ENCODE results near the gene ANO10.
"Not testable (repeated sequence)": the region's sequence is repeated elsewhere in the genome, so short reads cannot be mapped to it uniquely, and the experiment has no call there.

- TF ChIP-seq, protein P1, sequence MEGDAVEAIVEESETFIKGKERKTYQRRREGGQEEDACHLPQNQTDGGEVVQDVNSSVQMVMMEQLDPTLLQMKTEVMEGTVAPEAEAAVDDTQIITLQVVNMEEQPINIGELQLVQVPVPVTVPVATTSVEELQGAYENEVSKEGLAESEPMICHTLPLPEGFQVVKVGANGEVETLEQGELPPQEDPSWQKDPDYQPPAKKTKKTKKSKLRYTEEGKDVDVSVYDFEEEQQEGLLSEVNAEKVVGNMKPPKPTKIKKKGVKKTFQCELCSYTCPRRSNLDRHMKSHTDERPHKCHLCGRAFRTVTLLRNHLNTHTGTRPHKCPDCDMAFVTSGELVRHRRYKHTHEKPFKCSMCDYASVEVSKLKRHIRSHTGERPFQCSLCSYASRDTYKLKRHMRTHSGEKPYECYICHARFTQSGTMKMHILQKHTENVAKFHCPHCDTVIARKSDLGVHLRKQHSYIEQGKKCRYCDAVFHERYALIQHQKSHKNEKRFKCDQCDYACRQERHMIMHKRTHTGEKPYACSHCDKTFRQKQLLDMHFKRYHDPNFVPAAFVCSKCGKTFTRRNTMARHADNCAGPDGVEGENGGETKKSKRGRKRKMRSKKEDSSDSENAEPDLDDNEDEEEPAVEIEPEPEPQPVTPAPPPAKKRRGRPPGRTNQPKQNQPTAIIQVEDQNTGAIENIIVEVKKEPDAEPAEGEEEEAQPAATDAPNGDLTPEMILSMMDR (IDR thresholded peaks at IDR 0.05; ENCODE audit: insufficient read depth, low read depth, low read length): not testable (repeated sequence)
- not testable (repeated sequence) for TF ChIP-seq EZH2 (IDR thresholded peaks at IDR 0.05; ENCODE audit: insufficient read depth, low read length)
Measured at GRCh38 chr3:43656390-43656789, 34.6 kb upstream of the ANO10 start.
